GM21381 (cell line): ENCODE measurements around the gene CD200.

Source experiments
- ATAC-seq: cut with Tn5 transposase; IDR thresholded peaks from one replicate; pipeline ENCODE4 v1.9.1; 2021; ENCODE audit warnings: mild to moderate bottlenecking, moderate library complexity; ENCODE audit not compliant: unreplicated experiment

Gene CD200, protein sequence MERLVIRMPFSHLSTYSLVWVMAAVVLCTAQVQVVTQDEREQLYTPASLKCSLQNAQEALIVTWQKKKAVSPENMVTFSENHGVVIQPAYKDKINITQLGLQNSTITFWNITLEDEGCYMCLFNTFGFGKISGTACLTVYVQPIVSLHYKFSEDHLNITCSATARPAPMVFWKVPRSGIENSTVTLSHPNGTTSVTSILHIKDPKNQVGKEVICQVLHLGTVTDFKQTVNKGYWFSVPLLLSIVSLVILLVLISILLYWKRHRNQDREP

GRCh38 chr3:112333002-112333380 lies at the start of gene CD200:
Gene CD200, plus strand, starts transcription at chr3:112333156. Its CDS starts 57 bp downstream, at chr3:112333213.
- peak; percentile 50 for ATAC-seq

GRCh38 chr3:112289011-112289410 lies 43.9 kb upstream of the CD200 start:
- ATAC-seq: no peak

DNA sequence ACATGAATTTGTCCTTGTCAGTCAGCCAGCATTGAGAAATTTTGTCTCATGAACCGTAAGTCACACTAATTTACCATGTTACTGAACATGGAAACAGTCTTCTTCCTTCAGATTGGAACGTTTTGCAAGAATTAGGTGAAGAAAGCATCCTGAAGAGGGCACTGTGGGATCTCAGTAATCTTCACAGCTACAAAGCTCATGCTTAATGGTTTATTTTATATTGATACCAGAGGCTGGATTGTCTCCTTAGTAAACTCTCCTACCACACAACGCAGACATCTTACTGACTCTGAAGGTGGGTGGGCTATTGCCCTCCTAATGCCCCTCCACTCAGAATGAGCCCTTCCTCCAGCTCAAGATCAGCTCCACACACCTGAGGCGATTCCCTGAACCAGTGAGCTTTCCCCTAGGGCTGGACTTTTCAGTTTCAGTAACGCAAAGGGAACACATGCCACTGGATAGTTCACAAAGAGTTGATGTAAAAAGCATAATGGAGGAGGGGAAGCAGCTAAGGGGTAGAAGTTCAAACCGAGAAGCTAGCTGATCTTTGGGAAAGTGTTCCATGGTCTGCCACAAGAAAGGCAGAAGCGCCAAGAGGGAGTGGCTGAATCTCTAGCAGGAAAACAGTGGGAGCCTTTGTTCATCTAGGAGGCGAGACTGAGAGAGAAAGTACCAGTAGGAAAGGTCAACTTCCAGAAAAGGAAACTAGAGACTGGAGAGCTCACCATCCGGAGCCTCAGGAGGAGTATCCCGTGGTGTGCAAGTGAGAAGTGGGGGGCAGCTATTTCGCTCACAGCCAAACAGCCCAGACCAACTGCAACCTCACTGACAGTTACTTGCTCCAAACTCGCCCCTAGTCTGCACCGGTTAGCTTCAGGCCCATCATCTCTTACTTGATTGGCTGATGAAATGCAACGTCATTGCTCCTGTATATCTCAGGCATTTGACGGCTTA lies 39.3 kb upstream of the CD200 start, which contains the start of gene SLC9C1:
Gene SLC9C1 (minus strand): TSS at position 849 of the 954 bp plus-strand sequence. CDS start 7,425 bp downstream, outside the sequence.
- no peak for ATAC-seq

DNA sequence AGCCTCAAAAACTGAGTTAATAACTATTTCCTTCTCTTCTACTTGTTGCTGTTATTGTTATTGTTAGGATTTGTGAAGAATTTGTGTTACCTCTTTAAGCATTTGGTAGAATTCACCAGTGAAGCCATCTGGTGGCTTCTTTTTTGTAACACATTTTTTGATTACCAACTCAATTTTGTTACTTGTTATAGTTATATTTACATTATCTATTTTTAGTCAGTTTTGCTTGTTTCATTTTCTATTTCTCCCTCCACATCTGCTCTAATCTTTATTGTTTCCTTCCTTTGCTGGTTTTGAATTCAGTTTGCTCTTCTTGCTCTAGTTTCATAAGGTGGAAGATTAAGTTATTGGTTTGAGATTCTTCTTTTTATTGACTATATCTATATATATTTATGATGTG lies 35.2 kb upstream of the CD200 start:
- ATAC-seq: peak; percentile 59

DNA sequence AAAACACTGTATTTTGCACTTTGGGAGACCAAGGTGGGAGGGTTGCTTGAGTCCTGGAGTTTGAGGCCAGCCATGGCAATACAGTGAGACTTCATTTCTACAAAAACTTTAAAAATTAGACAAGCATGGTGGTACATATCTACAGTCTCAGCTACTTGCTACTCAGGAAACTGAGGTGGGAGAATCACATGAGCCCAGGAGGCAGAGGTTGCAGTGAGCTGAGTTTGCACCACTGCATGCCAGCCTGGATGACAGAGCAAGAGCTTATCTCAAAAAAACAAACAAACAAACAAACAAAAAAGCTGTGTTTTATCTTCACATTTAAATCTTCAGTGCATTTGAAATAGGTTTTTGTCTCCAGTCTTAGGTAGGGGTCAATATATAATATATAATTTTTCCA lies 34.2 kb upstream of the CD200 start:
- no peak for ATAC-seq

- ATAC-seq: no peak
Observed at GRCh38 chr3:112302150-112302830, 30.7 kb upstream of the CD200 start.

DNA sequence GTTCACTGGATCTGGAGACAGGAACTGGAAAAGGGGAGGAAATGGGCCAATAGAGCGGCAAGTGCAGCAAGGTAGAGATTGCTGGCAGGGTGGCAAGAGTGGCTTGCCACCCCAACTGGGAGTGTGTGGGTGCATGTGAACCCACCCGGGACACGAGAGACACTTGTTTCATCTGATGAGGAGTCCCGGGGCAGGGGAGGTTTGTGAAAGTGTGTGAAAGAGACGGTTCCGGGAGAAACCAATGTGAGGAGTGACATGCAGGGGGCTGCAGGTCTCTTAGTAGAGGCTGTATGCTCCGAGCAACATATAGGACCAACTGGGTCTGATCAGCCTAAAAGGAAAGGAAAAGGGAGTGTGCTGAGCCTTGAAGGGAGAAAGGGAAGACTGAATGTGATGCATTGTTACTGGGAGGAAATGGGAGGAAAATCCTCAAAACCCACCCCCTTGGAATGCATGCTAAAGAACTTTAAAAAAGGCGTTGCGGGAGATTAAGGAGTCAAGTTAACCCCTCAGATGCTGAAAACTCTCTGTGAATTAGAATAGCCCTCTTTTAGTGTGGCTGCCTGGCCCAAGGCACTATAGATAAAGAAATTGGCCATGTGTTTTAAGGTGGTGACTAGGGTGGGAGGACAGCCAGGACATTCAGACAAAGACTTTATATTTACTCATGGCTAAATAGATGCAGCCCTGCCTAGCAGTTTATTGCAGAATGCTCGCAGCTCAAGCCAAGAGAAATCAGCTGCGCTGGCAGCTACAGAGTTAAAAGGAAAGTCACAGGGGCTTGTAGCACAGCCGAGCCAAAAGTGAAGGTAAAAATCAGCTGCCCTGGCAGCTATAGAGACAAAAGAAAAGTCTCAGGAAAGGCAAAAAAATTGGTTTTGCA lies 29.8 kb upstream of the CD200 start:
- ATAC-seq: no peak

DNA sequence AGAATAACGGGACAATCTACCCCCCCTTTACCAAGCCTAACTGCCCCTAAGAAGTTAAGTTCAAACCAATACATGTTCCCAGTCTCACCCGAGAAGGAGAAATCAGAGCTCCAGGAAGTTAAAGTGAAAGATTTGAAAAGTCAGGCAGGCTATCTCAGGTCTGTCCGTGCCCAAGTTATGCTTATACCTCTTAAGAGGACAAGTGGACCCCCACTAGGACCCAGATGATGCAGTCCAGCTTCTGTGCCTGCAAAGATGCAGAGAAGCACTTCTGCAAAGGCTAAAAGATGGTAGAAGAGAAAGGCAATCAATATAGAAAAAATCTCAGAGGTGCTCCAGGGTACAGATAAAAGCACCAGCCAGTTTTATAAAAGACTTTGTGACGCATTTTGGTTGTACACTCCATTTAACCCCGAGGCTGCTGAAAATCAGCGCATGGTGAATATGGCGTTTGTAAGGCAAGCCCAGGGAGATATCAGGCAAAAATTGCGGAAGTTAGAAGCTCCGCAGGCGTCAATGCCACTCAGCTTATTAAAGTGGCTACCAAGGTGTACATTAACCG lies 29.1 kb upstream of the CD200 start:
- ATAC-seq: no peak

DNA sequence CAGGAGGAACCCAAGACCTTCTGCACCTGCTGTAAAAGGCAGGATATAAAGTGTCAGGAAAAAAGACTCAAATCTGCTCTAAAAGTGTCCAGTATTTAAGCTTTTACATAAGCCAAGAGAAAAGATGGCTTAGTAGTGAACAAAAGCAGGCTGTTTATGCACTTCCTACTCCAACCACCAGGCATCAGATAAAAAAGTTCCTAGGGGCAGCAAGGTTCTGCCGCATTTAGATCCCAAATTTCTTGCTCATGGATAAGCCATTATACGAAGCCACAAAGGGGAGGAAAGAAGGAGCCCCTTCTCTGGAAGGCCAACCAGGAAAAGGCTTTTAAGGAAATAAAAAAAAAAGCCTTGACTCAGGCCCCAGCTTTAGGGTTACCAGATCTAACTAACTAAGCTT lies 28.3 kb upstream of the CD200 start:
- no peak for ATAC-seq

- no peak for ATAC-seq
Observed at GRCh38 chr3:112306825-112307224, 26.1 kb upstream of the CD200 start.

- no peak for ATAC-seq
Observed at GRCh38 chr3:112307557-112307956, 25.4 kb upstream of the CD200 start.

GRCh38 chr3:112308151-112308911 lies 24.6 kb upstream of the CD200 start:
- ATAC-seq: no peak

- no peak for ATAC-seq
Observed at GRCh38 chr3:112314649-112315048, 18.3 kb upstream of the CD200 start.

DNA sequence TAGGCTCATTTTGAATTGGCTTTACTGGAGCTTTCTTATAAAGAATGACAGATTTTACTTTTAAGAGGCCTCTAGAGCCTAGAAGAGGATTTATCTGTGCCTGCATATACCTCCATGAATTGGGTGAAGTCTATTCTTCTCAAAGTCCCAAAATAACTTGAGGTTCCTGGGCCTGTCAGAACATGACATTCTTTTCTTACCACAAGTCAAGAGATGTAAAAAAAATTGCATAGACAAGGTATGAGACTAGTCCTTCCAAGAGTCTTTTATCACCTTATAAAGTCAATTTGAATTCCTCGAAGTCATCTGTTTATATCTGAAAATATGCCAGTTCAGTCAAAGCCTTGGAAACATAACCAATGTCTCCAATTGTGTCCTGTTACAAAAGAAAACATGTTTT lies 17.2 kb upstream of the CD200 start:
- no peak for ATAC-seq

DNA sequence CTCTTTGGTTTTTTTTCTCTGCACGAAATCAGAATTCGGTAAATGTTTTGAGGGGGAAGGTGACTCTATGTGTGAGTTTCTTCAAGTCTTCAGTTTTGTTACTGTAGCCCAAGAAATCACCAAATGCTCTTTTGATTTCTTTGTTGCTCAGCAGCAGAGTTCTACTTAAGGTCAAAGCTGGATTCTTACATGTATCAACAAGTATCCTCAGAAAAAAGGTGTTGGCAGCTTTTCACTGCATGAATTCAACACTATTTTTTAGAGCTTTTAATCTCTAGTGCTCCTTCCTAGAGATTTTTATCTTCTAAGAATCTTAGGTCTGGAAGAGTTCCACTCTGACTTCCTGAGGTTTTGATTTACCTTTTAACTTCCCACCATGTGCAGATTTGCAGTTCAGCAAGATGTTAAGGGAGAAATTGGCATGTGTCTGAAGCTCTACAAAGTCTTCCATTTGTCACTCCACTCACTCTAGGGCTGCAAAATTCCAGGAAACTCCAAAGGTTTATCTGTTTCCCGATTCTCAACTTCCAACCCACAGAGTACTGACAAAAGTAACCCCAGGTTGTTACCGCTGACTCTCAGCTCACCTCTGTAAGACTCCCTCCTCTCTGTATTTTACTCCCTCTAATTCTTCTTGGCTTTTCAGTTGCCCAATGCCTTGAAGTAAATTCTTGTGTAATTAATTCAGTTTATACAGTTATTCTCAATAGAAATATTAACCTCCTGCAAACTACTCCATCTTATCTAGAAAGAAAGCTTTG lies 13.3 kb upstream of the CD200 start:
- ATAC-seq: no peak

- no peak for ATAC-seq
Observed at GRCh38 chr3:112320691-112321090, 12.3 kb upstream of the CD200 start.

DNA sequence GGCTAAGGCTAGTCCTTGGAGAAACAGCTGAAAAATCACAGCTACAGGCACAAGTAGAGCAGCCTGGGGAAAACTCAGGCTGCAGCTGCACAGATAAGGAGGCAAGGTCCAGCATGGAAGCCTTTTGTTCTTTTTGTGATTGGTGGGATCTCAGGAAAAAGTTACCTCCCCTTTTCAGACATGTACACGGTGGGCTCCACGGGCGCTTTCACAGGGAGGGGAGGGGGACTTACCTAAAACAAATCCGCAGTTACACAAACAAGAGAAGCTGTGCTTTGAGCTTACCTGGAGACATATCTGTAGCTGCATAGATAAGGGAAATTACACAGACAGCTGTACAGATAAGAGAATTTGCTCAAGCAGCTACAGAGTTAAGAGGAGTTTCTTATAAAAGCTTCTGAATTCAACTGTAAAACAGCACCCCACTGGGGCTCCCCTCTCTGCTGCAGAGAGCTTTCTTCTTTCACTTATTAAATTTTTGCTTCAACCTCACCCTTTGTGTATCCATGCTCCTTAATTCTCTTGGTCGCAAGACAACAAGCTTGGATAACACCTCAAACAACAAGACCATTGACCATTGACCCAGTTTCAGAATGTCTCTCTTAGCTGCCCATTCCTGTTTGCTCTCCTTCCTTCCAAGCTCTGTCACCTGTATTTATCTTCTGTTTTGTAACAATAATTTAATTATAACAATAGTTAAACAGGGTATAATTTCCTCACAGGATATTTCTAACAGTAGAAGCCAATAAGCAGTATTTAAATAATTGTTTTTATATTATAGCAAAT lies 10.9 kb upstream of the CD200 start:
- no peak for ATAC-seq
